Karpas-422 (cell line): ENCODE results near the gene MBD3. TPM values are rescaled to one million over a fixed set of nuclear protein-coding genes. Genes with fewer than 3 reads are reported as not detected.
A peak's percentile ranks its signal among the peaks of the same experiment; 100 is the strongest.

Experiments
- DNase-seq: peaks from one replicate; pipeline ENCODE4 v3.0.0-alpha.2; 2015
- H2AFZ ChIP-seq: fragments of 200-600 bp; sonication (generic); 2 replicates; pipeline ENCODE4 v1.6.1; 2014; ENCODE audit warnings: antibody characterized with exemption, low read length, mixed read lengths
- H3K27ac ChIP-seq: fragments of 200-600 bp; sonication (generic); 2 replicates; pipeline ENCODE4 v1.5.1; 2014; ENCODE audit warnings: mild to moderate bottlenecking, low read length, moderate library complexity
- H3K27me3 ChIP-seq: fragments of 200-600 bp; sonication (generic); 2 replicates; pipeline ENCODE4 v1.6.1; 2014; ENCODE audit warnings: low read length, mixed read lengths
- H3K36me3 ChIP-seq: fragments of 200-600 bp; sonication (generic); 2 replicates; pipeline ENCODE4 v1.6.1; 2014; ENCODE audit warnings: low read length, mixed read lengths; ENCODE audit not compliant: insufficient read depth
- H3K4me1 ChIP-seq: fragments of 200-600 bp; sonication (generic); 2 replicates; pipeline ENCODE4 v1.6.1; 2014; ENCODE audit warnings: mild to moderate bottlenecking, low read length, mixed read lengths
- H3K4me2 ChIP-seq: fragments of 200-600 bp; sonication (generic); 2 replicates; pipeline ENCODE4 v1.6.1; 2014; ENCODE audit warnings: low read length, low read depth, mild to moderate bottlenecking; ENCODE audit not compliant: poor library complexity, severe bottlenecking
- H3K4me3 ChIP-seq: fragments of 200-600 bp; sonication (generic); 2 replicates; pipeline ENCODE4 v1.5.1; 2014; ENCODE audit warnings: mild to moderate bottlenecking, antibody characterized with exemption, low read length, mixed read lengths
- H3K79me2 ChIP-seq: fragments of 200-600 bp; sonication (generic); 2 replicates; pipeline ENCODE4 v1.6.1; 2014; ENCODE audit warnings: mild to moderate bottlenecking, low read length, mixed read lengths
- H3K9ac ChIP-seq: fragments of 200-600 bp; sonication (generic); 2 replicates; pipeline ENCODE4 v1.6.0; 2014; ENCODE audit warnings: low read length
- H3K9me2 ChIP-seq: fragments of 200-600 bp; sonication (generic), shearing (Covaris generic); replicated peaks from 2 replicates; pipeline ENCODE4 v1.6.0; 2014; ENCODE audit warnings: mild to moderate bottlenecking, low read length, moderate library complexity; ENCODE audit not compliant: insufficient read depth
- H3K9me3 ChIP-seq: fragments of 300-700, 200-600 bp; sonication (generic); 2 replicates; pipeline ENCODE4 v1.6.1; 2014; ENCODE audit warnings: low read length, mixed read lengths
- H4K20me1 ChIP-seq: fragments of 200-600 bp; sonication (generic); 2 replicates; pipeline ENCODE4 v1.6.1; 2014; ENCODE audit warnings: mild to moderate bottlenecking, antibody characterized with exemption, low read length, low read depth; ENCODE audit not compliant: insufficient read depth
- total RNA-seq: library from RNA; depleted of rRNA; stranded (reverse); fragments of >200 nt; shearing (Covaris generic); gene quantifications from 2 replicates; pipeline ENCODE4 v1.2.3, GENCODE V29; 2014; ENCODE audit warnings: low replicate concordance

The MBD3 gene
- total RNA-seq, 1 experiment from 2014 or later, result 42.2 TPM

GRCh38 chr19:1631557-1632100, 39.0 kb upstream of the MBD3 start:
- H3K27me3 ChIP-seq, result no peaks in the 10 kb centered on the region
- no peak overlapping the region for H3K4me3 ChIP-seq
- no peak overlapping the region for H3K9ac ChIP-seq
- H3K9me3 ChIP-seq, result no peaks in the 10 kb centered on the region
- H2AFZ ChIP-seq, result no peak overlapping the region
- no peak for DNase-seq
- H3K4me2 ChIP-seq, result no peak overlapping the region
- H3K9me2 ChIP-seq, result no peaks in the 10 kb centered on the region
- H4K20me1 ChIP-seq, result peaks cover 42% of the 10 kb centered on the region; the same call in 1 of the 2 replicates
- no peaks in the 10 kb centered on the region for H3K36me3 ChIP-seq
- no peaks in the 10 kb centered on the region for H3K4me1 ChIP-seq
- peaks cover 24% of the 10 kb centered on the region for H3K79me2 ChIP-seq
- H3K27ac ChIP-seq, result no peak overlapping the region

GRCh38 chr19:1630811-1631210, 38.1 kb upstream of the MBD3 start:
- H3K4me1 ChIP-seq, result no peaks in the 10 kb centered on the region
- no peak overlapping the region for H2AFZ ChIP-seq
- H3K79me2 ChIP-seq, result peaks cover 19% of the 10 kb centered on the region
- H3K27ac ChIP-seq, result no peak overlapping the region
- H3K27me3 ChIP-seq, result no peaks in the 10 kb centered on the region
- H3K9ac ChIP-seq, result no peak overlapping the region
- no peak for DNase-seq
- H3K4me2 ChIP-seq, result no peak overlapping the region
- H3K9me2 ChIP-seq, result no peaks in the 10 kb centered on the region
- no peak overlapping the region for H3K4me3 ChIP-seq
- peaks cover 37% of the 10 kb centered on the region; the same call in 1 of the 2 replicates for H4K20me1 ChIP-seq
- no peaks in the 10 kb centered on the region for H3K36me3 ChIP-seq
- H3K9me3 ChIP-seq, result no peaks in the 10 kb centered on the region

GRCh38 chr19:1630012-1630411, 37.3 kb upstream of the MBD3 start:
- Histone ChIP-seq H3K9me3 (no peaks in the 10 kb centered on the region), H3K4me2 (no peak overlapping the region), H3K27ac (no peak overlapping the region), H3K4me1 (no peaks in the 10 kb centered on the region), H3K9ac (no peak overlapping the region), H3K79me2 (peaks cover 13% of the 10 kb centered on the region), H2AFZ (no peak overlapping the region), H3K4me3 (no peak overlapping the region), H3K36me3 (no peaks in the 10 kb centered on the region), H4K20me1 (peaks cover 29% of the 10 kb centered on the region; the same call in 1 of the 2 replicates), H3K9me2 (no peaks in the 10 kb centered on the region), H3K27me3 (no peaks in the 10 kb centered on the region)
- no peak for DNase-seq

GRCh38 chr19:1629256-1629808, 36.7 kb upstream of the MBD3 start:
- no peaks in the 10 kb centered on the region for H3K36me3 ChIP-seq

GRCh38 chr19:1627194-1627593, 34.5 kb upstream of the MBD3 start:
- no peaks in the 10 kb centered on the region for H3K9me2 ChIP-seq
- H3K36me3 ChIP-seq, result peaks cover 9% of the 10 kb centered on the region; the same call in 1 of the 2 replicates
- H4K20me1 ChIP-seq, result peaks cover 18% of the 10 kb centered on the region; the same call in 1 of the 2 replicates
- DNase-seq, result no peak
- H3K27ac ChIP-seq, result no peak overlapping the region
- no peak overlapping the region for H2AFZ ChIP-seq
- H3K4me1 ChIP-seq, result peaks cover 14% of the 10 kb centered on the region
- H3K79me2 ChIP-seq, result peaks cover 4% of the 10 kb centered on the region; the same call in 1 of the 2 replicates
- no peak overlapping the region for H3K9ac ChIP-seq
- no peaks in the 10 kb centered on the region for H3K27me3 ChIP-seq
- H3K9me3 ChIP-seq, result no peaks in the 10 kb centered on the region
- H3K4me2 ChIP-seq, result no peak overlapping the region
- H3K4me3 ChIP-seq, result no peak overlapping the region

More at GRCh38 chr19:1629256-1629808, 36.7 kb upstream of the MBD3 start:
- Histone ChIP-seq H3K4me1 (no peaks in the 10 kb centered on the region), H3K27ac (no peak overlapping the region), H4K20me1 (peaks cover 27% of the 10 kb centered on the region; the same call in 1 of the 2 replicates), H3K9me2 (no peaks in the 10 kb centered on the region), H3K4me3 (no peak overlapping the region), H2AFZ (no peak overlapping the region), H3K27me3 (no peaks in the 10 kb centered on the region), H3K9ac (no peak overlapping the region), H3K9me3 (no peaks in the 10 kb centered on the region), H3K79me2 (peaks cover 6% of the 10 kb centered on the region), H3K4me2 (no peak overlapping the region)
- no peak for DNase-seq

GRCh38 chr19:1626417-1627010, 33.8 kb upstream of the MBD3 start:
- no peak for DNase-seq
- peaks cover 4% of the 10 kb centered on the region; the same call in 1 of the 2 replicates for H3K79me2 ChIP-seq
- H3K9ac ChIP-seq, result no peak overlapping the region
- peaks cover 20% of the 10 kb centered on the region for H3K4me1 ChIP-seq
- peaks cover 9% of the 10 kb centered on the region for H3K36me3 ChIP-seq
- H3K9me3 ChIP-seq, result no peaks in the 10 kb centered on the region
- no peak overlapping the region for H3K27ac ChIP-seq
- H2AFZ ChIP-seq, result no peak overlapping the region
- H3K4me3 ChIP-seq, result no peak overlapping the region
- H3K27me3 ChIP-seq, result no peaks in the 10 kb centered on the region
- H3K4me2 ChIP-seq, result no peak overlapping the region
- no peaks in the 10 kb centered on the region for H3K9me2 ChIP-seq
- peaks cover 14% of the 10 kb centered on the region; the same call in 1 of the 2 replicates for H4K20me1 ChIP-seq

- no peaks in the 10 kb centered on the region for H3K9me2 ChIP-seq
- peak; percentile 86 for DNase-seq
- H3K79me2 ChIP-seq, result peaks cover 4% of the 10 kb centered on the region; the same call in 1 of the 2 replicates
- no peaks in the 10 kb centered on the region for H3K27me3 ChIP-seq
- H4K20me1 ChIP-seq, result peaks cover 10% of the 10 kb centered on the region; the same call in 1 of the 2 replicates
- no peak overlapping the region for H3K27ac ChIP-seq
- no peak overlapping the region for H3K4me3 ChIP-seq
- peaks cover 41% of the 10 kb centered on the region for H3K4me1 ChIP-seq
- H2AFZ ChIP-seq, result no peak overlapping the region
- no peaks in the 10 kb centered on the region for H3K9me3 ChIP-seq
- peaks cover 9% of the 10 kb centered on the region for H3K36me3 ChIP-seq
- H3K9ac ChIP-seq, result no peak overlapping the region
- H3K4me2 ChIP-seq, result no peak overlapping the region
Observed at GRCh38 chr19:1624458-1624857, 31.8 kb upstream of the MBD3 start.

GRCh38 chr19:1622541-1622940, 29.9 kb upstream of the MBD3 start:
- no peak overlapping the region for H3K4me2 ChIP-seq
- no peak overlapping the region for H3K27ac ChIP-seq
- H3K4me3 ChIP-seq, result no peak overlapping the region
- H3K27me3 ChIP-seq, result no peaks in the 10 kb centered on the region
- no peak overlapping the region for H2AFZ ChIP-seq
- no peak for DNase-seq
- H3K9me2 ChIP-seq, result no peaks in the 10 kb centered on the region
- peaks cover 60% of the 10 kb centered on the region for H3K4me1 ChIP-seq
- H3K9me3 ChIP-seq, result no peaks in the 10 kb centered on the region
- no peak overlapping the region for H3K9ac ChIP-seq
- H3K36me3 ChIP-seq, result peaks cover 9% of the 10 kb centered on the region
- H4K20me1 ChIP-seq, result peaks cover 21% of the 10 kb centered on the region
- peaks cover 4% of the 10 kb centered on the region; the same call in 1 of the 2 replicates for H3K79me2 ChIP-seq
